ENCODE data around the gene LRRC74A.

DNA sequence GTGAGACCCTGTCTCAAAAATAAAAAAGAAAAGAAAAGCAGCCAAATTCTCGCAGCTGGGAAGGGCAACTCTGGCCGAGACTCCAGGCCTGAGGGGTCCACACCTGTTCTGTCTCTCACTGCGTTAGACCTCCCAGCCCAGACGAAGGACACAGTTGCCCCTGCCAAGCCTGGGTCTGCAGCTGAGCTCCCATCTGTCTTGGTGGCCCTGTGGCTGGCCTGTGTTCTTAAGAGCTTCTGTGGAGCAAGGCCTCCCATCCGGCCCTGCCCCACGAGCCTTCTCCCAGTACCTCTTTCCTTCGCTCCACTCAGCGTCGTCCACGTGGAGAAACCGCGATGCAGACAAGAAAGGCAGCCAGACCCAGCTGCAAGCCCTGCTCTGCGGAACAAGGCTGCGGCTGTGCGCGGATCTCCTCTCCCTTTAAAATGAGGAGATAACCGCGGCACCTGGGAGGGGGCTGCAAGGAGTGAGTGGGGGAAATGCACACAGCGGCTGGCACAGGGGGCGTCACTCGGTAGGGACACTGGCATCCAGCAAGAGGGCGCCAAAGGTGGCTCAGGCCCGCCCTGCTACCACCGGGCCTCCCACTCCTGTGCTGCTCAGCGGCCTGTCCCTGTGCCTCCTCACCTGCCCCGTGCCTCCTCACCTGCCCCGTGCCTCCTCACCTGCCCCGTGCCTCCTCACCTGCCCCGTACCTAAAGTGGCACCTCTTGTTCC lies 42.4 kb downstream of the LRRC74A start:
- TF ChIP-seq POLR2AphosphoS5 (IDR thresholded peaks at IDR 0.05) (no peak), POLR2A (IDR thresholded peaks at IDR 0.05) (no peak), EP300 (IDR thresholded peaks at IDR 0.05) (no peak)
- TF ChIP-seq, protein P1, sequence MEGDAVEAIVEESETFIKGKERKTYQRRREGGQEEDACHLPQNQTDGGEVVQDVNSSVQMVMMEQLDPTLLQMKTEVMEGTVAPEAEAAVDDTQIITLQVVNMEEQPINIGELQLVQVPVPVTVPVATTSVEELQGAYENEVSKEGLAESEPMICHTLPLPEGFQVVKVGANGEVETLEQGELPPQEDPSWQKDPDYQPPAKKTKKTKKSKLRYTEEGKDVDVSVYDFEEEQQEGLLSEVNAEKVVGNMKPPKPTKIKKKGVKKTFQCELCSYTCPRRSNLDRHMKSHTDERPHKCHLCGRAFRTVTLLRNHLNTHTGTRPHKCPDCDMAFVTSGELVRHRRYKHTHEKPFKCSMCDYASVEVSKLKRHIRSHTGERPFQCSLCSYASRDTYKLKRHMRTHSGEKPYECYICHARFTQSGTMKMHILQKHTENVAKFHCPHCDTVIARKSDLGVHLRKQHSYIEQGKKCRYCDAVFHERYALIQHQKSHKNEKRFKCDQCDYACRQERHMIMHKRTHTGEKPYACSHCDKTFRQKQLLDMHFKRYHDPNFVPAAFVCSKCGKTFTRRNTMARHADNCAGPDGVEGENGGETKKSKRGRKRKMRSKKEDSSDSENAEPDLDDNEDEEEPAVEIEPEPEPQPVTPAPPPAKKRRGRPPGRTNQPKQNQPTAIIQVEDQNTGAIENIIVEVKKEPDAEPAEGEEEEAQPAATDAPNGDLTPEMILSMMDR (IDR thresholded peaks at IDR 0.05) = no peak
